A673 (cell line): ENCODE data around the gene IFT74. TPM values are rescaled to one million over a fixed set of nuclear protein-coding genes. Genes with fewer than 3 reads are reported as not detected.

Source experiments
- BruUV-seq: library from RNA; stranded (reverse); fragments of 400-500 nt; replicated peaks from 2 replicates; lab custom pipeline; 2021; lab: Mats Ljungman, UMichigan
- CTCF ChIA-PET: fragments of 300-600 bp; sonication (Branson Sonifier 250); formaldehyde crosslinking; loops from one replicate; lab custom pipeline; 2022; ENCODE audit warnings: antibody characterized with exemption; lab: Charles Lee
- POLR2A ChIA-PET: fragments of 300-600 bp; sonication (Branson Sonifier 250); formaldehyde crosslinking; loops from one replicate; lab custom pipeline; 2022; ENCODE audit warnings: antibody characterized with exemption; ENCODE audit not compliant: low non-redundant PET; lab: Charles Lee
- DNase-seq: peaks from one replicate; pipeline ENCODE4 v3.0.0-alpha.2; 2015; ENCODE audit warnings: low spot score
- H3K27ac ChIP-seq: fragments of 200-600 bp; sonication (generic); 2 replicates; pipeline ENCODE4 v1.5.1; 2016; ENCODE audit warnings: mixed run types, low read depth, mild to moderate bottlenecking, mixed read lengths, antibody characterized with exemption, low read length; ENCODE audit not compliant: poor library complexity, severe bottlenecking
- H3K27me3 ChIP-seq: fragments of 200-600 bp; sonication (generic); replicated peaks from 2 replicates; pipeline ENCODE4 v1.6.1; 2017; ENCODE audit warnings: mixed run types, low read depth, mild to moderate bottlenecking, mixed read lengths, antibody characterized with exemption, low read length; ENCODE audit not compliant: insufficient read depth, poor library complexity
- H3K36me3 ChIP-seq: fragments of 200-600 bp; sonication (generic); 2 replicates; pipeline ENCODE4 v1.6.1; 2016; ENCODE audit warnings: mixed run types, mild to moderate bottlenecking, mixed read lengths, antibody characterized with exemption, low read length; ENCODE audit not compliant: insufficient read depth, poor library complexity, severe bottlenecking
- H3K4me1 ChIP-seq: fragments of 200-600 bp; sonication (generic); 2 replicates; pipeline ENCODE4 v1.6.1; 2017; ENCODE audit warnings: mixed run types, mild to moderate bottlenecking, mixed read lengths, antibody characterized with exemption, low read length; ENCODE audit not compliant: insufficient read depth, poor library complexity, severe bottlenecking
- H3K4me3 ChIP-seq: fragments of 200-600 bp; sonication (generic); 2 replicates; pipeline ENCODE4 v1.5.1; 2016; ENCODE audit warnings: low read depth, mixed run types, mild to moderate bottlenecking, mixed read lengths, low read length; ENCODE audit not compliant: poor library complexity, severe bottlenecking
- H3K9me3 ChIP-seq: fragments of 200-600 bp; sonication (generic); 2 replicates; pipeline ENCODE4 v1.6.1; 2016; ENCODE audit warnings: mixed run types, low read depth, mild to moderate bottlenecking, mixed read lengths, antibody characterized with exemption, low read length; ENCODE audit not compliant: poor library complexity, severe bottlenecking
- CTCF ChIP-seq: fragments of 300-800, 200-600 bp; sonication (generic); conservative IDR thresholded peaks from 2 replicates; pipeline ENCODE4 v1.5.1; 2017; ENCODE audit warnings: low read depth, mild to moderate bottlenecking, antibody characterized with exemption, low read length, moderate library complexity, mixed read lengths
- EZH2 ChIP-seq: fragments of 200-600 bp; sonication (generic); IDR thresholded peaks from 2 replicates; pipeline ENCODE4 v1.6.1; 2017; ENCODE audit warnings: borderline replicate concordance, low read depth, mild to moderate bottlenecking, mixed read lengths, antibody characterized with exemption, low read length; ENCODE audit not compliant: poor library complexity, severe bottlenecking
- intact Hi-C: fragments of 100-400 bp; cut with micrococcal nuclease; formaldehyde crosslinking; loops from one replicate; pipeline ENCODE4 v1.10.0; 2022; ENCODE audit not compliant: unreplicated experiment
- total RNA-seq: library from RNA; stranded (reverse); gene quantifications from 2 replicates; pipeline ENCODE4 v1.2.3, GENCODE V29; 2021

The IFT74 gene
- total RNA-seq, 1 experiment from 2014 or later, result 9.3 TPM

GRCh38 chr9:26949637-26950069 is 6.6 kb upstream of the IFT74 start:
- ChIA-PET POLR2A (no interaction called here), CTCF (no interaction called here)
- intact Hi-C loops, result no loop called here
- H3K27ac ChIP-seq, result no peak overlapping the region
- no peak for DNase-seq
- no peak for TF ChIP-seq EZH2
- no peak for TF ChIP-seq CTCF
- H3K4me1 ChIP-seq, result no peaks in the 10 kb centered on the region
- H3K36me3 ChIP-seq, result no peaks in the 10 kb centered on the region
- no peaks in the 10 kb centered on the region for H3K9me3 ChIP-seq
- H3K4me3 ChIP-seq, result no peak overlapping the region
- no TSS peak for BruUV-seq
- no peaks in the 10 kb centered on the region for H3K27me3 ChIP-seq

GRCh38 chr9:26950521-26950920 is 5.7 kb upstream of the IFT74 start:
- TF ChIP-seq EZH2 (no peak), CTCF (no peak)
- no TSS peak for BruUV-seq
- Histone ChIP-seq H3K4me1 (no peaks in the 10 kb centered on the region), H3K36me3 (no peaks in the 10 kb centered on the region), H3K9me3 (no peaks in the 10 kb centered on the region), H3K27ac (no peak overlapping the region), H3K27me3 (no peaks in the 10 kb centered on the region), H3K4me3 (no peak overlapping the region)
- ChIA-PET POLR2A (no interaction called here), CTCF (no interaction called here)
- DNase-seq, result no peak
- intact Hi-C loops, result no loop called here

GRCh38 chr9:26951794-26952193 is 4.4 kb upstream of the IFT74 start:
- Histone ChIP-seq H3K27ac (no peak overlapping the region), H3K36me3 (no peaks in the 10 kb centered on the region), H3K4me1 (no peaks in the 10 kb centered on the region), H3K4me3 (no peak overlapping the region), H3K9me3 (no peaks in the 10 kb centered on the region), H3K27me3 (no peaks in the 10 kb centered on the region)
- no TSS peak for BruUV-seq
- intact Hi-C loops, result no loop called here
- POLR2A ChIA-PET, result no interaction called here
- no peak for TF ChIP-seq EZH2
- TF ChIP-seq CTCF, result no peak
- CTCF ChIA-PET, result no interaction called here
- DNase-seq, result no peak
